NCI-H146 (cell line): ENCODE measurements around the gene PCNT.

Experiments used
- DNase-seq: peaks from one replicate; lab custom pipeline; 2025; lab: John Stamatoyannopoulos, UW

The PCNT gene

DNA sequence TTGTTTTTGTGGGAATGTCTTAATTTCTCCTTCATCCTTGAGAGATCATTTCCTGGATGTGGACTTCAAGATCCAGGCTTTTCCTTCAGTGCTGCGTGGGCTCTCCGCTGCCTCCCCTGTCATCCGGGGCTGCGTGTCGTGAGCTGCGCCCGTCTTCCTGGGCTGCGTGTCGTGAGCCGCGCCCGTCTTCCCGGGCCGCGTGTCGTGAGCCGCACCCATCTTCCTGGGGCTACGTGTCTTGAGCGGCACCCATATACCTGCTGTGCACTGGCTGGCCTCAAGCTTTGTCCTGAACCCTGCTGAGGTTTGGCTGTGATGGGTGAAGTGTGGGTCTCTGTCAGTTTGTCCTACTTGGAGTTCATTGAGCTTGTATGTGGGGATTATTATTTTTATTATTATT, 55.1 kb downstream of the PCNT start:
- no peak for DNase-seq

DNA sequence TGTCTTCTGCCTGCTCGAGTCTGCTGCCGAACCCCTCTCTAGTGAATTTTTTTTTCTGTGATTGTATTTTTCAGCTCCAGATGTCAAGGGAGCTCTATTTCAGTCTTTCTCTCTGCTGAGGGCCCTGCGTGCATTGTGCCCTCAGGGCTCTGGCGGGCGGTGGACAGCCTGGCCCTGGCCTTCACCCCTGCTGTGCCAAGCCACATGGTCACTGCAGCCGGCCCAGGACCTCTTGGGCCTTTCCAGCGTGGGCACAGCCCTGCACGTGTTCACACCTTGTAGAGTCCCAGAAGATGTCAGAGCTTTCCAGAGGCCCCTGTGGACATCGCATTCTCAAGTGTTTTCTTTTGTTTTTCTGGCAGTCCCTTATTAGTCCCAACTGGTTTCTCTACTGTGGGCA, 55.7 kb downstream of the PCNT start:
- DNase-seq: no peak

DNA sequence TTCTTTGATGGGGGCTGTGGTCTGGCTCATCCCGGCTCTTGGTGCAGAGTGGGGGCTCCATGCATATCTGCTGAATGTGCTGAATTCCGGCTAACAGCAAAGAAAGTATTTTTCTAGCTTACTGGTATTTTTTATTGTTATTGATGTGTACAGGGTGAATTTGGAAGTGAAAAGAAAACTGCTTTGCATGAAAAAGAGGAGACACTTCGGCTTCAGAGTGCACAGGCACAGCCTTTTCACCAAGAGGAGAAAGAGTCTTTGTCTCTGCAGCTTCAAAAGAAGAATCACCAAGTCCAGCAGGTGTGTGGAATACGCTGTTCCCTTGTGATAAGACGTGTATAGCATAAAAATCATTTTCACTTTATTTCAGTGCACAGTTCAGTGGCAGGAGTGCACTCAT, 57.6 kb downstream of the PCNT start:
- no peak for DNase-seq

GRCh38 chr21:46384556-46384955, 60.6 kb downstream of the PCNT start:
- no peak for DNase-seq

DNA sequence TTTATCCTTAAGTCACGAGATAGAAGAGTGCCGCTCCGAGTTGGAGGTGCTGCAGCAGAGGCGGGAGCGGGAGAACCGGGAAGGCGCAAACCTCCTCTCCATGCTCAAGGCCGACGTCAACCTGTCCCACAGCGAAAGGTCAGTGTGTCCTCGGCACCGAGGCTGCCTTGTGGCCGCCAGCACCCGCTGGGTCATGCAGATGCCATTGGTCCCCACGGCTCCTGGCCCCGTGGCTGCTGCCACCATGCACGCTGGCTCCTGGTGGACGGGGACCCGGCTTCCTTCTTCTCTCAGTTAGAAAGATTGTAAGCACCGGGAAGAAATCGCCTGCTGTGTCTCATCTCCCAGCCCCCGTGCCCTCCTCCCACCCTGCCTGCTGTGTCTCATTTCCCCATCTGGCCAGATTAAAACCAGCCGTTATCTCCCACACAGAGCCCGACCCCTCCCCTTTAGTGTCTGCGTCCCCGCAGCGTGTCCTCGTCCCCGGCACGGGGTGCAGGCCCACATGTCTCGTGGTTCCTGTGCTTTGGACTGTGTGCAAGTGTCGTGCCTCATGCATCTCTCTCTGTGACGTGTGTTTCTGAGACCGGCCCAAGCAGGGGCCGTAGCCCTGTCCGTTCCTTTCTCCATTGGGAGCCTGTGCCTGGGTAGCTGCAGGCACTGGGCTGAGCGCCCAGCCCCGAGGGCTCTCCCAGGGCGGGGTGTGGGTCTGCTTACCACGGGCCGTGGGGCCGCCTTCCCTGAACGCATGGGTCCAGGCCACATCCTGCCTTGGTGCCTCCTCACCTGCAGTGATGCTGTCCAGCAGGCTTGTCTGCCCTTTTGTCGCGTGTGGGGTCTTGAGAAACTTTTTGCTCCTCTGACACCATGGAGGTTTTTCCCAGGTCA, 62.1 kb downstream of the PCNT start:
- DNase-seq: no peak

DNA sequence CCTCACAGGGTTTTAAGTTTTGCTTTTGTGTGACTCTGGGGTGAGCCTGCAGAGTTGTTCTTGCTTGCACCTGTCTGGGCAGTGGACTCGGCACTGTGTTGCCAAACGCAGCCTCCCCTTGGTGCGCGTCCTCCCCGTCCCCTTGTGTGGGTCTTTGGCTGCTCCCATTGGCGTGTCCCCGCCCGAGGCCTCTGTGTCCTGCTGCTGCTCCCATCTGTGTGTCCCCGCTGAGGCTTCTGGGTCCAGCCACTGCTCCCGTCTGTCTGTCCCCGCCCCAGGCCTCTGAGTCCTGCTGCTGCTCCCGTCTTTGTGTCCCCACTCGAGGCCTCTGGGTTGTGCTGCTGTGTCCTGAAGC, 62.8 kb downstream of the PCNT start:
- DNase-seq: no peak

- DNase-seq: no peak
Measured at GRCh38 chr21:46388206-46388880, 64.4 kb downstream of the PCNT start.

DNA sequence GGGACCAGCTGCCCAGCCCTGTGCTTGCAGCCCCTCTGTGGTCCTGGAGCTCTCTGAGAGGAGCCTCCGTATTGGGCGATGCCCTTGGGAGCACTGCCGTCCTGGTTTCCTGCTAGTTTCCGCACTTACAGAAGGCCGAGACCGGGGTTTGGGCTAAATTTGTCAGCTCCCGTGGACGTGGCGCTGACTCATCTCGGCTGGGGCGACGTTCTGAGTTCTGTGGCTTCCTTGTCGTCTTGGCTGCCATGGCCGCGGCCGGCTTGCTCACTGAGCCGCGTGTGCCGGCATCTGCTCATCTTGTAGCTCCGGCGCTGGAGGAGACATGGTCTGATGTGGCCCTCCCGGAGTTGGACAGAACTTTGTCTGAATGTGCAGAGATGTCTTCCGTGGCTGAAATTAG, 64.9 kb downstream of the PCNT start:
- DNase-seq: no peak

- DNase-seq: no peak
Measured at GRCh38 chr21:46390603-46391545, 66.9 kb downstream of the PCNT start.

GRCh38 chr21:46391773-46392172, 67.8 kb downstream of the PCNT start:
- DNase-seq: no peak

DNA sequence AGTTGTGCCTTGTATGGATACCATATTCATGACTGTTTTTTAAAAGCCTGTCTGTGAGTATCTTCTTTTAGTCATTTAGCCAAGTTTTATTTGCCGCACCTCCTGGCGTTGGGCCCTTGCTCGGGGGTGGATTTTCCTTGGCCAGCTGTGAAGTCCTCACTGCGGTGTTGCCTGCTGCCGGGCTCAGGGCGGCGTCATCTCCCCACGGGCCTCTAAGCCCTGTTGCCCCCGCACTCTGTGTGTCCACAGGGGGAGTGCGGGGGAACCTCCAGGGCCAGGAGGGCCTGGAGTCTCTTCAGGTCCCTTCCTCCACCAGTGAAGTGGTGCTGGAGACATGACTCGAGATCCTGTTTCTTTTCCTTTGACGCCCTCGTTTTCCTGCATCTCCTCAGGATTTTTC, 69.0 kb downstream of the PCNT start:
- no peak for DNase-seq

DNA sequence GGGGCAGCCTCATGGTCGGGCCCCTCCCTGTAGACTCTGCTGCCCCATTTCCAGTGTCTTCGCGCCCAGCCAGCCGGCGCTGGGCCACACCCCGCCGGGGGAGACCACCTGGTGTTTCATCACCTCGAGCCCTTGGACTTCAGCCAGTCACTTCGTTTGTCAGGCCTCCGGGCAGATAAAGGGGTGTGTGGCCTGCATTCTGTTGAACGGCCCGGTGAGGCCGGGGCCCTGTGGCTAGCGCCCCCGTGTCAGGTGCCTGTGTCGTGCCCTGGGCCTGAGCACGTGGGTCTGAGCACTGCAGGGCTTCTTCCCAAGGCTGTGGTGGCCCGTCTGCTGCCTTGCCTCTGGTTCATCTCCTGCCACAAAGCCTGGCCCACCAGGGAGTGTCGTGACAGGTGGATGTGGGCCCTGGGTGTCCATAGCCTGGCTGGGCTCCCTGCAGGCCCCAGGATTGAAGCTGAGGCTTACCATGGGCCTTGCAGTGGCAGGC, 69.5 kb downstream of the PCNT start:
- no peak for DNase-seq

DNA sequence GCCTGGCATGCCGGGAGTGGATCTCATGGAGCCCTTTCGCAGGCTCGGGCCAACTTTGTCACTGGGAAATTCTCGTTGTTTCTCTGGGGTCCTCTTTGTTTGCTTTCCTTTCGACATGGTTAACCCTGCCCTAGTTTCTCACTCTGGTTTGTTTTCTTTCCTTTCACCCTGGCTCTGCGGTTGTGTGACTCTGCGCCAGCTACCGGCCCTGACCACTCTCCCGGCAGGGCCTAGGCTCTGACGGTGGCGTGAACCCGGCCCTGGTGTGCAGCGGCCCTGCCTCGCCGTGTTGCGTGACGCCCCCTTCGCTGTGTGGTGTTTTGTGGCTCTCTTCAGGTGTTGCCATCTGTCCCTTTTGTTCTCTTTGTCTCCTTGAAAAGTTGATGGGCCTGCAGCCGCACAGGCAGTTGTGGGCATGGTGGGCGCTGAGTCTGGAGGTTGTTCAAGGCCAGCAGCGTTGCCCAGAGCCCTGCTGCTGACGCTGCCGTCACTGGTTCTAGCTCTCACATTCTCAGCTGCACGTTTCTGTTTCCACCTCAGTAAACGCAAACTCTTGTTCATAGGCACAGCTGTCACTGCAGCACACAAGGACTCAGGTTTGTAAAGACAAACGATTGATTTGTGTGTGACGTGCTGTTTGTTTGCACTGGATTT, 70.1 kb downstream of the PCNT start:
- DNase-seq: no peak

- DNase-seq: no peak
Measured at GRCh38 chr21:46394595-46395104, 70.7 kb downstream of the PCNT start.

- DNase-seq: no peak
Measured at GRCh38 chr21:46397211-46397905, 73.4 kb downstream of the PCNT start.

DNA sequence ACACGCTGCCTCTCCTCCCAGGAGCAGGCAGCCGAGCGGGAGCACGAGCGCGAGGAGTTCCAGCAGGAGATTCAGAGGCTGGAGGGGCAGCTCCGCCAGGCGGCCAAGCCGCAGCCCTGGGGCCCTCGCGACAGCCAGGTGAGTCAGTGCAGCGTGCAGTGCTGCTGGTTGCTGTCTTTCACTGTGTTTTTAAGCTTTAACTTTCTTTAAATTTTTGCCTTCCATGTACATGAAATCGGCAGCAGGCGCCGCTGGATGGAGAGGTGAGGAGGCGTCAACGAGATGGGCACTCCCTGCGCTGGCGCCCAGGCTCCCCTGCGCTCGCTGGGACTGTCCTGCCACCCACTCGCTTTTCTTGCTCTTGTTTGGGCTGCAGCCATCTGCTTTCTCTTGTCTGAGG, 74.0 kb downstream of the PCNT start:
- no peak for DNase-seq

DNA sequence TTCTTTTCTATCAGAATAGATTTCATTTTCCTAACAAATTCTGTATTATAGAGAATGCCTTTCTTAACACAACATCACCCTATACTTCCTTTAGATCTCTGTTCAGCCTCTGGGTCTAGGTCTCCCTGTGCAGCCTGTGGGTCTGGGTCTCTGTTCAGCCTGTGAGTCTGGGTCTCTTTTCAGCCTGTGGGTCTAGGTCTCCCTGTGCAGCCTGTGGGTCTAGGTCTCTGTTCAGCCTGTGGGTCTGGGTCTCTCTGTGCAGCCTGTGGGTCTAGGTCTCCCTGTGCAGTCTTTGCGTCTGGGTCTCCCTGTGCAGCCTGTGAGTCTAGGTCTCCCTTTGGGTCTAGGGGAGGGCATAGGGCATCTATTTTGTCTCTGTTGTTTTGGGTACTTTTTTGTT, 75.2 kb downstream of the PCNT start:
- no peak for DNase-seq

- no peak for DNase-seq
Measured at GRCh38 chr21:46399686-46400085, 75.7 kb downstream of the PCNT start.

DNA sequence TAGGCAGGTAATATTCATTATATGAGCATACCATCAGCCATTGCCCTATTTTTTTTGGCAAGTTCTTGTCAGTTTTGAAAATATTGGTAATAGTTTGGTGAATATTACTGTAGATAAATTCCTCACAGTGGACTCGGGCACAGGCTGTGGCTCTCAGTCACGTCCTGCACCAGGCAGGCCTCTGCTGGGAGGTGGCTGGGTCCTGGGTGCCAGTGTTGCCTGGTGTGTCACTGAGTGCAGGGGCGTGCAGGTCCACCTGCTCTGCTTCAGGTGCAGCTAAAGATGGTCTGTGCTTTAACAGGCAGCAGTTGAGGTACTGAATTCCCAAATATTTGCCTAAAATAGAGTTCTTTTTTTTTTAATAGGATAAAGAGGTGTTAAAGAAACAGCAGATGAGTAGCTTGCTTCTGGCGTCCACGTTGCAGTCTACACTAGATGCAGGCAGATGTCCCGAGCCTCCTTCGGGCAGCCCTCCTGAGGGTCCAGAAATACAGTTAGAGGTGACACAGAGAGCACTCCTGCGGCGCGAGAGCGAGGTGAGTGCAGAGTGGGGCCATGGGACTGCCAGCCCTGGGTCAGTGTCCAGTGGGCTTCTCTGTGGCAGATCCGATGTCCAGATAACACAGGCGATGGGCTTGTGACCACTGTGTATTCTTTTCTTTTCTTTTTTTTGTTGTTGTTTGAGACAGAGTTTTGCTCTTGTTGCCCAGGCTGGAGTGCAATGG, 77.4 kb downstream of the PCNT start:
- no peak for DNase-seq

DNA sequence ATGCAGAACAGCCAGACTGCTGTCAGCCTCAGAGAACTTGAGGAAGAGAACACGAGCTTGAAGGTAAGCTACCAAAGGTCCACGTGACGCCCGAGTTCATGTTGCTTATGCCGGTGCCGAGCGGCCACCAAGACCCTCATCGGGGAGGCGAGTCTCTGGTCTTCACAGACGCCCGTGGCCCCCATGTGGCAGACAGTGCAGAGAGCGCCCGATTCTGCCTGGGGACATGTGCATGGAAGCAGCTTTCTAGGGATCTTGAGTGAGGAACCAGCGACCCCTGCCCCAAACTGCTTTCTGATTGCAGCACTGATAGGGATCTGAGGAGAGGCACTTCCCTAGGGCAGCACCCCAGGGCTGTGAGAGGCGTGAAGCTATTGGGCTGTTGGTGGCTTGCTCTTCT, 78.5 kb downstream of the PCNT start:
- no peak for DNase-seq
